GM23248 (cell line): Measurements from ENCODE around the gene MME.

Source experiments
- EZH2 ChIP-seq: fragments of 200-600 bp; sonication (generic); IDR thresholded peaks from 2 replicates; pipeline ENCODE4 v1.6.1; 2018; ENCODE audit warnings: antibody characterized with exemption, mild to moderate bottlenecking; ENCODE audit not compliant: insufficient read depth, poor library complexity, severe bottlenecking
- EZH2phosphoT487 ChIP-seq: fragments of 200-600 bp; sonication (generic); IDR thresholded peaks from 2 replicates; pipeline ENCODE4 v1.6.1; 2018; ENCODE audit warnings: antibody characterized with exemption, moderate library complexity, mild to moderate bottlenecking, low read depth; ENCODE audit not compliant: insufficient read depth

GRCh38 chr3:155232605-155233004, 152.5 kb downstream of the MME start:
- no peak for TF ChIP-seq EZH2
- TF ChIP-seq EZH2phosphoT487 = no peak
